ENCODE results near the gene ERICH4.

ERICH4 gene

GRCh38 chr19:41414461-41414860 lies 28.5 kb upstream of the ERICH4 start:
- H3K4me3 ChIP-seq (ENCODE audit: low read length): no peak overlapping the region
- TF ChIP-seq, protein P1, sequence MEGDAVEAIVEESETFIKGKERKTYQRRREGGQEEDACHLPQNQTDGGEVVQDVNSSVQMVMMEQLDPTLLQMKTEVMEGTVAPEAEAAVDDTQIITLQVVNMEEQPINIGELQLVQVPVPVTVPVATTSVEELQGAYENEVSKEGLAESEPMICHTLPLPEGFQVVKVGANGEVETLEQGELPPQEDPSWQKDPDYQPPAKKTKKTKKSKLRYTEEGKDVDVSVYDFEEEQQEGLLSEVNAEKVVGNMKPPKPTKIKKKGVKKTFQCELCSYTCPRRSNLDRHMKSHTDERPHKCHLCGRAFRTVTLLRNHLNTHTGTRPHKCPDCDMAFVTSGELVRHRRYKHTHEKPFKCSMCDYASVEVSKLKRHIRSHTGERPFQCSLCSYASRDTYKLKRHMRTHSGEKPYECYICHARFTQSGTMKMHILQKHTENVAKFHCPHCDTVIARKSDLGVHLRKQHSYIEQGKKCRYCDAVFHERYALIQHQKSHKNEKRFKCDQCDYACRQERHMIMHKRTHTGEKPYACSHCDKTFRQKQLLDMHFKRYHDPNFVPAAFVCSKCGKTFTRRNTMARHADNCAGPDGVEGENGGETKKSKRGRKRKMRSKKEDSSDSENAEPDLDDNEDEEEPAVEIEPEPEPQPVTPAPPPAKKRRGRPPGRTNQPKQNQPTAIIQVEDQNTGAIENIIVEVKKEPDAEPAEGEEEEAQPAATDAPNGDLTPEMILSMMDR (IDR thresholded peaks at IDR 0.05; ENCODE audit: insufficient read depth, low read depth, low read length, missing control alignments): no peak
- no peak for DNase-seq (ENCODE audit: low read depth)

GRCh38 chr19:41415154-41415571 lies 27.8 kb upstream of the ERICH4 start:
- no peak overlapping the region for H3K4me3 ChIP-seq (ENCODE audit: low read length)
- no peak for DNase-seq (ENCODE audit: low read depth)
- TF ChIP-seq, protein P1 (IDR thresholded peaks at IDR 0.05; ENCODE audit: insufficient read depth, low read depth, low read length, missing control alignments): no peak

DNA sequence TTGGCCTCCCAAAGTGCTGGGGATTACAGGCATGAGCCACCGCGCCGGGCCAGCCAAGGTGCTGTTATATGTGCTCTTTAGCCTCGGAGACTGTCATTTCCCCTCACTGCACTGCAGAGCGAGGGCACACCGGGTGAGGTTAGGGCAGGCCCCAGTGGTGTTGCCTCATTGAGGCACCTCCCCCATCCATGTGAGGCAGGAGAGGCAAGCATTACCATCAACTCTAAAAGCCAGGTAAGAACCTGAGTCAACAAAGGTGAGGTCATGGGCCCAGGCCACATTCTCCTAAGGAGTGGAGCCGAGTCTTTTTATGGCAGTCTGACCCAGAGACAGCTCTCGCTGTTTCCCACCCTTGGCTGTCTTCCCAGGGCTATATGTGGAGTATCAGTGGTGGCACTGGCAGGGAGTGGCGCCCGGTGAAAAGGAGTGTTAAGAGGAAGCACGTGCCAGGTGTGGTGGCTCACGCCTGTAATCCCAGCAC lies 26.7 kb upstream of the ERICH4 start:
- TF ChIP-seq, protein P1 (IDR thresholded peaks at IDR 0.05; ENCODE audit: insufficient read depth, low read depth, low read length, missing control alignments): no peak
- H3K4me3 ChIP-seq (ENCODE audit: low read length): no peak overlapping the region
- DNase-seq (ENCODE audit: low read depth): peak; percentile 60

GRCh38 chr19:41420101-41420880 lies 22.7 kb upstream of the ERICH4 start:
- TF ChIP-seq, protein P1 (IDR thresholded peaks at IDR 0.05; ENCODE audit: insufficient read depth, low read depth, low read length, missing control alignments): no peak
- H3K4me3 ChIP-seq (ENCODE audit: low read length): no peak overlapping the region
- DNase-seq (ENCODE audit: low read depth): no peak

DNA sequence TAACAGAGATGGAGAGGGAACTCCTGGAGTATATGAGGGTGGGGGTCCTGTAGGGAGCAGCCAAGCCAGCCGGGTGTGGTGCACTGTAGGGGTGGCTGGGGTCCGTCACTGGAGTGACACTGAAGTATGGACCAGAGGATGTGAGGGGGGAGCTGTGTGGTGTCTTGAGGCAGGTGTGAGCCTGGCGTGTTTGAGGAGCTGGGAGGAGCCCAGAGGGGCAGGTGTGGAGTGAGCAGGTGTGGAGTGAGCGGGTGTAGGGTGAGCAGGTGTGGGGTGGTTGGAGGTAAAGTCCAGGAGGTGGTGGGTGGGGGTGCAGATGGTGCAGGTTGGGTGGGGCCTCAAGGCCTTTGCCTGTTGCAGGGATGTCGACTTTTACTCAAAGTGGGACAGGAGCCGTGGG lies 21.6 kb upstream of the ERICH4 start:
- no peak overlapping the region for H3K4me3 ChIP-seq (ENCODE audit: low read length)
- TF ChIP-seq, protein P1 (IDR thresholded peaks at IDR 0.05; ENCODE audit: insufficient read depth, low read depth, low read length, missing control alignments): no peak
- DNase-seq (ENCODE audit: low read depth): no peak

GRCh38 chr19:41421973-41422372 lies 21.0 kb upstream of the ERICH4 start:
- no peak overlapping the region for H3K4me3 ChIP-seq (ENCODE audit: low read length)
- TF ChIP-seq, protein P1 (IDR thresholded peaks at IDR 0.05; ENCODE audit: insufficient read depth, low read depth, low read length, missing control alignments): no peak
- no peak for DNase-seq (ENCODE audit: low read depth)

DNA sequence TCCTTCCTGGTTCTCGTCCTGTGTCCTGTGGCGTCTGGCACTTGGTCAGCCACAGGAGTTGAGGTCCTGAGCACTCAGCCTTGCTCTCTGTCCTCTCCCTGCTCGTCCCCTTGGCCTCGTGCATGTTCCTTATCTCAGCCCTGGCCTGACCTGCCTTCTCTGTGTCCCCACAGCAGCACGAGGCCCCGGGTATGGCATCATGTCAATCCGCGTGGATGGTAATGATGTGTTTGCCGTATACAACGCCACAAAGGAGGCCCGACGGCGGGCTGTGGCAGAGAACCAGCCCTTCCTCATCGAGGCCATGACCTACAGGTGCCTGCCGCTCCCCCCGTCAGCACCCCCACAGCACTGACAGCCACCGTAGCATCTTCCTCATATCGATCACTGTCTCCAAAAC lies 20.5 kb upstream of the ERICH4 start:
- H3K4me3 ChIP-seq (ENCODE audit: low read length): no peak overlapping the region
- no peak for DNase-seq (ENCODE audit: low read depth)
- TF ChIP-seq, protein P1 (IDR thresholded peaks at IDR 0.05; ENCODE audit: insufficient read depth, low read depth, low read length, missing control alignments): no peak

Data from epithelial cell of esophagus (primary cell).